ENCODE measurements around the gene WDR73. TPM values are rescaled to one million over a fixed set of nuclear protein-coding genes. Genes with fewer than 3 reads are reported as not detected.

WDR73 gene
- total RNA-seq, 1 donor from 2014 or later, result 29.5 TPM

GRCh38 chr15:84654689-84655453 is 788 bp upstream of the WDR73 start:
- peaks cover 24% of the 10 kb centered on the region for H3K4me1 Mint-ChIP-seq (ENCODE audit: unreplicated experiment)
- H3K27me3 Mint-ChIP-seq (ENCODE audit: unreplicated experiment), result peaks cover 18% of the 10 kb centered on the region
- H3K4me3 Mint-ChIP-seq (ENCODE audit: unreplicated experiment), result peak overlapping the region; percentile 98
- peak; percentile 57 for TF ChIP-seq CTCF (IDR thresholded peaks at IDR 0.05; ENCODE audit: unreplicated experiment)
- peaks cover 22% of the 10 kb centered on the region for H3K36me3 Mint-ChIP-seq (ENCODE audit: low read depth, unreplicated experiment)
- H3K27ac Mint-ChIP-seq (ENCODE audit: unreplicated experiment), result peak overlapping the region; percentile 99
- peak; percentile 71 for DNase-seq (ENCODE audit: low spot score)
- no peaks in the 10 kb centered on the region for H3K9me3 Mint-ChIP-seq (ENCODE audit: unreplicated experiment)

GRCh38 chr15:84653584-84653909 is 536 bp downstream of the WDR73 start:
- peak overlapping the region; percentile 98 for H3K4me3 Mint-ChIP-seq (ENCODE audit: unreplicated experiment)
- H3K36me3 Mint-ChIP-seq (ENCODE audit: low read depth, unreplicated experiment), result peaks cover 23% of the 10 kb centered on the region
- peaks cover 19% of the 10 kb centered on the region for H3K27me3 Mint-ChIP-seq (ENCODE audit: unreplicated experiment)
- no peak for TF ChIP-seq CTCF (IDR thresholded peaks at IDR 0.05; ENCODE audit: unreplicated experiment)
- peaks cover 24% of the 10 kb centered on the region for H3K4me1 Mint-ChIP-seq (ENCODE audit: unreplicated experiment)
- H3K27ac Mint-ChIP-seq (ENCODE audit: unreplicated experiment), result peak overlapping the region; percentile 99
- H3K9me3 Mint-ChIP-seq (ENCODE audit: unreplicated experiment), result no peaks in the 10 kb centered on the region
- DNase-seq (ENCODE audit: low spot score), result no peak

GRCh38 chr15:84649706-84650105 is 4.4 kb downstream of the WDR73 start:
- TF ChIP-seq CTCF (IDR thresholded peaks at IDR 0.05; ENCODE audit: unreplicated experiment), result no peak
- H3K4me3 Mint-ChIP-seq (ENCODE audit: unreplicated experiment), result no peak overlapping the region
- peaks cover 18% of the 10 kb centered on the region for H3K4me1 Mint-ChIP-seq (ENCODE audit: unreplicated experiment)
- DNase-seq (ENCODE audit: low spot score), result no peak
- H3K36me3 Mint-ChIP-seq (ENCODE audit: low read depth, unreplicated experiment), result peaks cover 42% of the 10 kb centered on the region
- H3K27me3 Mint-ChIP-seq (ENCODE audit: unreplicated experiment), result peaks cover 5% of the 10 kb centered on the region
- H3K27ac Mint-ChIP-seq (ENCODE audit: unreplicated experiment), result no peak overlapping the region
- no peaks in the 10 kb centered on the region for H3K9me3 Mint-ChIP-seq (ENCODE audit: unreplicated experiment)

- peak overlapping the region; percentile 34 for H3K27ac Mint-ChIP-seq (ENCODE audit: unreplicated experiment)
- no peak for DNase-seq (ENCODE audit: low spot score)
- no peaks in the 10 kb centered on the region for H3K9me3 Mint-ChIP-seq (ENCODE audit: unreplicated experiment)
Observed at GRCh38 chr15:84648539-84648938, 5.5 kb downstream of the WDR73 start.

More at GRCh38 chr15:84648539-84648938, 5.5 kb downstream of the WDR73 start:
- no peak for TF ChIP-seq CTCF (IDR thresholded peaks at IDR 0.05; ENCODE audit: unreplicated experiment)
- Mint-ChIP-seq H3K27me3 (ENCODE audit: unreplicated experiment) (peaks cover 5% of the 10 kb centered on the region), H3K4me3 (ENCODE audit: unreplicated experiment) (peak overlapping the region; percentile 62), H3K4me1 (ENCODE audit: unreplicated experiment) (peaks cover 13% of the 10 kb centered on the region), H3K36me3 (ENCODE audit: low read depth, unreplicated experiment) (peaks cover 42% of the 10 kb centered on the region)
